Neural crest cell (in vitro differentiated cells): ENCODE results near the gene GBP7. TPM values are rescaled to one million over a fixed set of nuclear protein-coding genes. Genes with fewer than 3 reads are reported as not detected.
"Not testable (repeated sequence)": the region's sequence is repeated elsewhere in the genome, so short reads cannot be mapped to it uniquely, and the experiment has no call there.

ENCODE experiments used
- DNase-seq: peaks from one replicate; pipeline ENCODE4 v3.0.0; 2021; ENCODE audit warnings: low read depth, mixed read lengths, low spot score
- H3K27ac Mint-ChIP-seq: one replicate; pipeline ENCODE4 v1.8.0; 2021; ENCODE audit warnings: mild to moderate bottlenecking, mixed read lengths; ENCODE audit not compliant: unreplicated experiment
- H3K27me3 Mint-ChIP-seq: 2 replicates; pipeline ENCODE4 v1.8.0; 2021; ENCODE audit warnings: low read depth, mild to moderate bottlenecking, mixed read lengths
- H3K36me3 Mint-ChIP-seq: 2 replicates; pipeline ENCODE4 v1.8.0; 2021; ENCODE audit warnings: low read depth, mild to moderate bottlenecking, mixed read lengths
- H3K4me1 Mint-ChIP-seq: 2 replicates; pipeline ENCODE4 v1.8.0; 2021; ENCODE audit warnings: mixed read lengths
- H3K4me3 Mint-ChIP-seq: one replicate; pipeline ENCODE4 v1.8.0; 2021; ENCODE audit warnings: mild to moderate bottlenecking, mixed read lengths
- H3K9me3 Mint-ChIP-seq: 2 replicates; pipeline ENCODE4 v1.8.0; 2021; ENCODE audit warnings: mixed read lengths
- CTCF ChIP-seq: fragments of 200-600 bp; sonication (generic); conservative IDR thresholded peaks from 2 replicates; pipeline ENCODE4 v1.5.0; 2021; ENCODE audit warnings: antibody characterized with exemption, mild to moderate bottlenecking
- long read RNA-seq: library from polyadenylated mRNA; unstranded; transcript quantifications from one replicate; pipeline ENCODE4 v2.0.0, GENCODE V29; 2020
- total RNA-seq: library from RNA; stranded (reverse); gene quantifications from 2 replicates; pipeline ENCODE4 v1.2.1, GENCODE V29; 2021

GBP7 gene
- total RNA-seq = not detected in 2 replicates
- long read RNA-seq = 0 reads

DNA sequence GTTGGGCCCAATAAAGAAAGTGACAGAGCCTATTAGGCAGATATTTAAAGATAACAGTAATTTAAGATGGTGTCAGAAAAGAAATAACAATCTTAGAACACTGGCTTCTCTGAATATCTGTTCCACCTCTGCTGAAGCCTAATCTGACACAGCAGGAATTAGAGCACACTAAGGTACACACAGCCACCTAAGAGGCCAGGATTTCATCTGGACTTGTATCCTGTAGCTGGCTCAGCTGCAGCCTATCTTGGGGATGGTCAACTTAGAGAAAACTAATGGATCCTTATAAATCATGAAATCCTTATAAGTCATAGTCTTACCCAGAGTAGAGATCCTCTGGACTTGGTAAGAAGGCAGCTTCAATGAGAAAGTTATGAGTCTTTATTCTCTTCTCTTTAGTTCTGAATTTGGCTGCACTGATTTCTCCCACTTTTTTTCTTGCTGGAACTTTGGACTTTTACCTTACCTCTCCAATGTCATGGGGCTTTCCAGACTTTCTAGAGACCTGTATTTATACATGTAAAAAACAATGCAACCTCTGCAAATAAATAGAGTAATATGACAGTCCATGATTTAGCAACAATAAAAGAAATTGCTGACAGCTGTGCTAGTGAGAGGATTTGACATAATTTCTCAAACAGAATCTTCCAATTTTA, at the start of gene GBP7:
GBP7 (minus strand) TSS at position 403 of the 656 bp plus-strand sequence. CDS start 4,068 bp downstream, outside the sequence.
- Mint-ChIP-seq H3K36me3 (no peaks in the 10 kb centered on the region), H3K27me3 (no peaks in the 10 kb centered on the region), H3K4me1 (no peaks in the 10 kb centered on the region), H3K4me3 (no peak within 1 kb of the TSS), H3K9me3 (no peaks in the 10 kb centered on the region), H3K27ac (no peak within 1 kb of the TSS)
- no peak for DNase-seq
- TF ChIP-seq CTCF = no peak

DNA sequence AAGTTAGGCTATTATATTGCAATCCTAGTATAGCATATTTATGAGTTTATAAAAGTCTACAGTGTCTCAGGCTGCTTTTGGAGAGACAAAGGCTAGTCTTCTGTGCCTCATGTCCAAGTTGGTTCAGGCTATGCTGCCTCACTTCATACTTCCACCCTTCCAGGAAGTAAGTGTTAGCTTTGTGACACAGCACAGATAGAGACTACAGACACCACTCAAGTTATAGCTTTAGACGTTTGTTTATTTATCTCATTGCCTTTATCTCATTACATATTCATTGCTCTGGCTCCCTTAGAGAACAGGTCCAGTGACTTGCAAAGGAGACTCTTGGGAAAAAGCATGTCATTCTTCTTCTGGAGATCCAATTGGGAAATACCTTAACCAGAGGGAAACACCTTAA, 45.5 kb upstream of the GBP7 start:
- H3K27ac Mint-ChIP-seq = no peak overlapping the region
- H3K27me3 Mint-ChIP-seq = peaks cover 4% of the 10 kb centered on the region
- H3K9me3 Mint-ChIP-seq = peaks cover 18% of the 10 kb centered on the region
- peaks cover 3% of the 10 kb centered on the region for H3K4me1 Mint-ChIP-seq
- no peaks in the 10 kb centered on the region for H3K36me3 Mint-ChIP-seq
- H3K4me3 Mint-ChIP-seq = no peak overlapping the region
- no peak for DNase-seq
- TF ChIP-seq CTCF = no peak

- Mint-ChIP-seq H3K9me3 (peaks cover 14% of the 10 kb centered on the region), H3K27ac (peak overlapping the region; percentile 44)
- H3K4me1 Mint-ChIP-seq, H3K4me3 Mint-ChIP-seq, H3K36me3 Mint-ChIP-seq, H3K27me3 Mint-ChIP-seq, DNase-seq: not testable (repeated sequence)
Observed at GRCh38 chr1:89219851-89220250, 44.0 kb upstream of the GBP7 start.

- DNase-seq = not testable (repeated sequence)
Observed at GRCh38 chr1:89218941-89219340, 43.1 kb upstream of the GBP7 start.

DNA sequence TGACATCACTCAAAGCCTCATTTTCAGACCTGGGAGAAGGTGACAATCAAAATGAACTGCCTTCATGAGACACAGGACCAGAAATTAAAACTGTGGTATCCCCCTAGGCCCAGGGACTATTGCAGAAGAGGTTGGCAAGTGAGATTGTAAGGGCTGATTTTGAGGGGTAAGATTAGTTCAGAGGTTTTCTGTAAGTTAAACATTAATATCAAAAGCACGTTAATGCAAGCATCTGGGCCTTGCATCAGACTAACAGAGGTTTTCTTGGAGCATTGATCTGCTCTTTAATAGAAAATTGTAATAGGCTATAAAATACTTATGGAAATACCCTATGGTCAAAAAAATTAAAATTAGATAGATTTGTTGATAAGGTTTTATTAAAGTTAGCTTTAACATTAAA, 37.5 kb upstream of the GBP7 start:
- Mint-ChIP-seq H3K27ac (no peak overlapping the region), H3K9me3 (peaks cover 13% of the 10 kb centered on the region), H3K27me3 (peaks cover 4% of the 10 kb centered on the region), H3K4me1 (no peaks in the 10 kb centered on the region), H3K4me3 (no peak overlapping the region), H3K36me3 (peaks cover 5% of the 10 kb centered on the region)
- DNase-seq = no peak
- TF ChIP-seq CTCF = no peak

More at GRCh38 chr1:89218941-89219340, 43.1 kb upstream of the GBP7 start:
- H3K4me3 Mint-ChIP-seq, H3K4me1 Mint-ChIP-seq, H3K27ac Mint-ChIP-seq, H3K27me3 Mint-ChIP-seq, H3K36me3 Mint-ChIP-seq: not testable (repeated sequence)
- peaks cover 14% of the 10 kb centered on the region for H3K9me3 Mint-ChIP-seq

GRCh38 chr1:89211035-89211634, 35.3 kb upstream of the GBP7 start:
- Mint-ChIP-seq H3K4me1 (no peaks in the 10 kb centered on the region), H3K27me3 (peaks cover 4% of the 10 kb centered on the region), H3K4me3 (no peak overlapping the region), H3K36me3 (peaks cover 5% of the 10 kb centered on the region), H3K27ac (no peak overlapping the region), H3K9me3 (peaks cover 11% of the 10 kb centered on the region)
- no peak for TF ChIP-seq CTCF
- DNase-seq = no peak
